Endothelial cell of umbilical vein (primary cell): Measurements from ENCODE around the gene ZNF396. TPM values are rescaled to one million over a fixed set of nuclear protein-coding genes. Genes with fewer than 3 reads are reported as not detected.

Source experiments
- BruUV-seq: library from RNA; stranded (reverse); fragments of 400-500 nt; replicated peaks from 2 replicates; lab custom pipeline; 2021; lab: Mats Ljungman, UMichigan
- CTCF ChIA-PET: fragments of 300-600, 350-600 bp; sonication (Branson Sonifier 250); formaldehyde crosslinking; loops from one replicate; lab custom pipeline; 2021; ENCODE audit warnings: antibody characterized with exemption, inconsistent platforms; lab: Charles Lee
- POLR2A ChIA-PET: fragments of 300-600, 350-600 bp; sonication (Branson Sonifier 250); formaldehyde crosslinking; loops from one replicate; lab custom pipeline; 2021; ENCODE audit warnings: antibody characterized with exemption, inconsistent platforms; lab: Charles Lee
- DNase-seq: peaks from one replicate; pipeline ENCODE4 v3.0.0-alpha.2; 2011; ENCODE audit warnings: low read depth, low spot score
- FAIRE-seq: peaks from 2 replicates; lab custom pipeline; 2011; peaks lifted over from hg19 to GRCh38; lab: Jason Lieb, UNC
- H2AFZ ChIP-seq: 2 replicates; pipeline ENCODE4 v1.6.0; 2012; ENCODE audit warnings: low read depth, low read length, control low read depth, inconsistent platforms
- H3K27ac ChIP-seq: 2 replicates; pipeline ENCODE4 v1.5.1; 2011; ENCODE audit warnings: low read depth, mild to moderate bottlenecking, control low read depth, low read length, moderate library complexity; ENCODE audit not compliant: insufficient read depth
- H3K27me3 ChIP-seq, 2 experiments: 2 replicates each; pipeline versions ENCODE4 v1.6.0 to v1.6.1; 2011; ENCODE audit warnings: low read length in 2 of 2, mixed read lengths in 1 of 2; ENCODE audit not compliant: control insufficient read depth in 2 of 2, insufficient read depth in 2 of 2
- H3K36me3 ChIP-seq, 2 experiments: 2 replicates in 1 of 2; 3 replicates in 1 of 2; pipeline ENCODE4 v1.5.1; 2011; ENCODE audit warnings: low read length in 2 of 2, mild to moderate bottlenecking in 1 of 2, moderate library complexity in 1 of 2; ENCODE audit not compliant: control insufficient read depth in 2 of 2, insufficient read depth in 2 of 2; ENCODE audit errors: extremely low read depth in 1 of 2
- H3K4me1 ChIP-seq: 3 replicates; pipeline ENCODE4 v1.5.1; 2011; ENCODE audit warnings: mild to moderate bottlenecking, low read length; ENCODE audit not compliant: control insufficient read depth, insufficient read depth; ENCODE audit errors: extremely low read depth
- H3K4me2 ChIP-seq: 2 replicates; pipeline ENCODE4 v1.6.1; 2011; ENCODE audit warnings: low read length, control low read depth, mixed read lengths; ENCODE audit not compliant: insufficient read depth
- H3K4me3 ChIP-seq, 3 experiments: fragments of 200-600 bp in 1 of 3; sonication (generic), shearing (Covaris generic) in 1 of 3; replicated peaks in 1 of 3; 2 replicates each; pipeline ENCODE4 v1.5.1; 2011 to 2016; ENCODE audit warnings: control low read depth in 3 of 3, low read length in 3 of 3, mild to moderate bottlenecking in 2 of 3, inconsistent platforms in 1 of 3, low read depth in 1 of 3, moderate library complexity in 1 of 3; ENCODE audit not compliant: insufficient read depth in 1 of 3
- H3K79me2 ChIP-seq: 2 replicates; pipeline ENCODE4 v1.6.0; 2012; ENCODE audit warnings: low read length, inconsistent platforms; ENCODE audit not compliant: control insufficient read depth, insufficient read depth
- H3K9ac ChIP-seq: replicated peaks from 2 replicates; pipeline ENCODE3; 2011; ENCODE audit warnings: low read length, control low read depth; ENCODE audit not compliant: insufficient read depth; ENCODE audit errors: extremely low read depth
- H3K9me1 ChIP-seq: replicated peaks from 3 replicates; pipeline ENCODE4 v1.6.0; 2011; ENCODE audit warnings: mild to moderate bottlenecking, low read length; ENCODE audit not compliant: control insufficient read depth, insufficient read depth; ENCODE audit errors: extremely low read depth
- H3K9me3 ChIP-seq: replicated peaks from 2 replicates; pipeline ENCODE4 v1.5.1; 2012; ENCODE audit warnings: low read length, inconsistent platforms; ENCODE audit not compliant: control insufficient read depth, insufficient read depth
- H4K20me1 ChIP-seq: replicated peaks from 2 replicates; pipeline ENCODE3; 2011; ENCODE audit warnings: mild to moderate bottlenecking, low read length; ENCODE audit not compliant: control insufficient read depth, insufficient read depth; ENCODE audit errors: extremely low read depth
- EZH2 ChIP-seq: IDR thresholded peaks from 2 replicates; pipeline ENCODE4 v1.6.1; 2012; ENCODE audit warnings: borderline replicate concordance, low read depth, mild to moderate bottlenecking, moderate library complexity, low read length, inconsistent platforms; ENCODE audit not compliant: severe bottlenecking
- FOS ChIP-seq: IDR thresholded peaks from 2 replicates; pipeline ENCODE4 v1.6.1; 2011; ENCODE audit warnings: mild to moderate bottlenecking, low read length, moderate library complexity, borderline replicate concordance; ENCODE audit not compliant: insufficient read depth
- GATA2 ChIP-seq: IDR thresholded peaks from 2 replicates; pipeline ENCODE4 v1.7.0; 2011; ENCODE audit warnings: low read depth, mild to moderate bottlenecking, moderate library complexity, mixed read lengths, low read length; ENCODE audit not compliant: insufficient read length, insufficient read depth
- JUN ChIP-seq: IDR thresholded peaks from 2 replicates; pipeline ENCODE4 v1.6.1; 2011; ENCODE audit warnings: borderline replicate concordance, low read depth; ENCODE audit not compliant: insufficient read length, insufficient read depth
- MYC ChIP-seq: IDR thresholded peaks from one replicate; pipeline ENCODE4 v1.6.1; 2011; ENCODE audit warnings: mild to moderate bottlenecking, low read depth, low read length
- POLR2A ChIP-seq: IDR thresholded peaks from 2 replicates; pipeline ENCODE4 v1.6.1; 2012; ENCODE audit warnings: low read depth, mild to moderate bottlenecking, control low read depth, low read length
- POLR2AphosphoS5 ChIP-seq: IDR thresholded peaks from 2 replicates; pipeline ENCODE4 v1.6.1; 2012; ENCODE audit warnings: low read depth, mild to moderate bottlenecking, control low read depth, low read length, moderate library complexity; ENCODE audit not compliant: insufficient read depth
- dilution Hi-C: fragments of 300-500 bp; cut with MboI; formaldehyde crosslinking; loops from one replicate; pipeline ENCODE4 v1.15.0; 2019; ENCODE audit warnings: low sequenced_read_pairs; ENCODE audit not compliant: extremely low pct_ligation_motif_present
- intact Hi-C: fragments of 100-400 bp; cut with micrococcal nuclease; formaldehyde crosslinking; loops from one replicate; pipeline ENCODE4 v1.10.0; 2022
- polyA plus RNA-seq, 4 experiments: library from polyadenylated mRNA; depleted of rRNA in 3 of 4; stranded (reverse) in 3 of 4; unstranded in 1 of 4; fragments of >200 nt; gene quantifications; 2 replicates each; pipeline versions ENCODE4 v1.2.1 to v1.2.3, GENCODE V29; 2011 to 2012; ENCODE audit warnings: missing spikeins in 1 of 4
- total RNA-seq: library from RNA; stranded (reverse); gene quantifications from 2 replicates; pipeline ENCODE4 v1.2.3, GENCODE V29; 2021
- TF ChIP-seq, protein P1 (sequence below): IDR thresholded peaks from 2 replicates; pipeline ENCODE4 v1.6.1; 2011; ENCODE audit not compliant: insufficient read depth, insufficient read length
- TF ChIP-seq, protein P2 (sequence below), 2 donors: IDR thresholded peaks; 1 replicate in 1 of 2; 2 replicates in 1 of 2; pipeline ENCODE4 v1.5.1; 2011; ENCODE audit warnings: low read length in 2 of 2, mild to moderate bottlenecking in 2 of 2, moderate library complexity in 2 of 2, control low read depth in 1 of 2, inconsistent platforms in 1 of 2, low read depth in 1 of 2; ENCODE audit not compliant: insufficient read depth in 1 of 2; ENCODE audit errors: extremely low read depth in 1 of 2

Gene ZNF396
- total and polyA plus RNA-seq, 2 donors (not counting 3 experiments of a cell fraction or from before 2014, with no cell fraction given): 0.28 to 0.44 TPM

DNA sequence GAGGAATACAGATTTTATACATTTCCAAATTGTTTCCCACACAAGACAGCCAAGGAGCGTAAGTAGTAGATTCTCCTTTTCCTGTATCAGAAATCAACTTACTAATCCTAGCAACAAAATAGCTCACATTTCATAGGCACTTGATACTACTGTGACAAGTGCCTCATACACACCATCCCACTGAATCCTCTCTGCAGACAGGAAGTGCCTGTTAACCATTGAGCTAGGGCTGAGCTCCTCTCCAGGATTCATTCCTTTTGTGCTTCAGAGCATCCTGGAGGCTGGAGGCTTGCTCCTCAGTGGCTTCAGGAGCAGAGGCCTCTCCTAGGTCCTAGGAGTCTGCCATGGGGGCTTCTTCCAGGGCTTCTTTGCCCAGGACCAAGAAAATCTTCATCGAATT, 20.8 kb upstream of the ZNF396 start:
- H3K79me2 ChIP-seq: no peaks in the 10 kb centered on the region
- no peak overlapping the region for H3K9ac ChIP-seq
- CTCF ChIA-PET: interaction anchor here (0.7 to 1.5 kb wide), 3 partner anchors 12 to 552 kb away, joined by 4 to 6 read pairs (median 4); no protein-coding TSS in a partner anchor
- DNase-seq (no peak), FAIRE-seq (no peak)
- H3K4me1 ChIP-seq: no peaks in the 10 kb centered on the region
- H2AFZ ChIP-seq: no peak overlapping the region
- no peaks in the 10 kb centered on the region for H3K9me3 ChIP-seq
- H4K20me1 ChIP-seq: no peaks in the 10 kb centered on the region
- no peak overlapping the region for H3K4me3 ChIP-seq
- intact Hi-C loops (no loop called here), dilution Hi-C loops (no loop called here)
- BruUV-seq: no TSS peak
- POLR2A ChIA-PET: no interaction called here
- TF ChIP-seq, protein P1, sequence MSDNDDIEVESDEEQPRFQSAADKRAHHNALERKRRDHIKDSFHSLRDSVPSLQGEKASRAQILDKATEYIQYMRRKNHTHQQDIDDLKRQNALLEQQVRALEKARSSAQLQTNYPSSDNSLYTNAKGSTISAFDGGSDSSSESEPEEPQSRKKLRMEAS: no peak
- no peak for TF ChIP-seq JUN
- TF ChIP-seq FOS: no peak
- H3K4me2 ChIP-seq: no peak overlapping the region
- no peaks in the 10 kb centered on the region for H3K9me1 ChIP-seq
- peaks cover 0 to 2% of the 10 kb centered on the region in 2 experiments for H3K27me3 ChIP-seq
- H3K27ac ChIP-seq: no peak overlapping the region
- no peaks in the 10 kb centered on the region for H3K36me3 ChIP-seq

DNA sequence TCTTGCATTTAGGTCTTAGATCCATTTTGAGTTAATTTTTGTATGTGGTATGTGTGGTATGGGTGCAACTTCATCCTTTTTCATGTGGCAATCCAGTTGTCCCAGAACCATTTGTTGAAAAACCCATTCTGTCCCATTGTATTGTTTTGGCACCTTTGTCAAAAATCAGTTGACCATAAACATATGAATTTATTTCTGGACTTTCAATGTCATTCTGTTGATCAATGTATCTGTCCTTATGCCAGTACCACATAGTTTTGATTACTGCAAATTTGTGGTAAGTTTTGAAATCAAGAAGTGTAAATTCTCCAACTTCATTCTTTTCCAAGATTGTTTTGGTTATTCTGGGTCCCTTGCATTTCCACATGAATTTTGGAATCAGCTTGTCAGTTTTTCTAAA, 16.6 kb upstream of the ZNF396 start:
- intact Hi-C loops: no loop called here
- BruUV-seq: no TSS peak
- Histone ChIP-seq H3K27ac (no peak overlapping the region), H3K27me3 (peaks cover 0 to 2% of the 10 kb centered on the region in 2 experiments), H3K4me2 (no peak overlapping the region), H3K4me1 (no peaks in the 10 kb centered on the region), H3K9me3 (no peaks in the 10 kb centered on the region), H3K9ac (no peak overlapping the region), H4K20me1 (no peaks in the 10 kb centered on the region), H2AFZ (no peak overlapping the region), H3K9me1 (no peaks in the 10 kb centered on the region), H3K36me3 (no peaks in the 10 kb centered on the region), H3K4me3 (no peak overlapping the region), H3K79me2 (no peaks in the 10 kb centered on the region)
- dilution Hi-C loops: no loop called here
- no peak for DNase-seq
- FAIRE-seq: no peak
- TF ChIP-seq, protein P2, sequence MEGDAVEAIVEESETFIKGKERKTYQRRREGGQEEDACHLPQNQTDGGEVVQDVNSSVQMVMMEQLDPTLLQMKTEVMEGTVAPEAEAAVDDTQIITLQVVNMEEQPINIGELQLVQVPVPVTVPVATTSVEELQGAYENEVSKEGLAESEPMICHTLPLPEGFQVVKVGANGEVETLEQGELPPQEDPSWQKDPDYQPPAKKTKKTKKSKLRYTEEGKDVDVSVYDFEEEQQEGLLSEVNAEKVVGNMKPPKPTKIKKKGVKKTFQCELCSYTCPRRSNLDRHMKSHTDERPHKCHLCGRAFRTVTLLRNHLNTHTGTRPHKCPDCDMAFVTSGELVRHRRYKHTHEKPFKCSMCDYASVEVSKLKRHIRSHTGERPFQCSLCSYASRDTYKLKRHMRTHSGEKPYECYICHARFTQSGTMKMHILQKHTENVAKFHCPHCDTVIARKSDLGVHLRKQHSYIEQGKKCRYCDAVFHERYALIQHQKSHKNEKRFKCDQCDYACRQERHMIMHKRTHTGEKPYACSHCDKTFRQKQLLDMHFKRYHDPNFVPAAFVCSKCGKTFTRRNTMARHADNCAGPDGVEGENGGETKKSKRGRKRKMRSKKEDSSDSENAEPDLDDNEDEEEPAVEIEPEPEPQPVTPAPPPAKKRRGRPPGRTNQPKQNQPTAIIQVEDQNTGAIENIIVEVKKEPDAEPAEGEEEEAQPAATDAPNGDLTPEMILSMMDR (IDR thresholded peaks at IDR 0.05; ENCODE audit: extremely low read depth in 1 of 2, insufficient read depth in 1 of 2, low read depth in 1 of 2, low read length in 2 of 2): no peak
- TF ChIP-seq JUN (no peak), GATA2 (no peak), EZH2 (no peak), FOS (no peak), POLR2A (no peak), MYC (no peak), POLR2AphosphoS5 (no peak)
- TF ChIP-seq, protein P1: no peak
- POLR2A ChIA-PET: no interaction called here
- CTCF ChIA-PET: interaction anchor here (0.9 to 1.2 kb wide), 2 partner anchors 14 to 38 kb away, joined by 3 read pairs; no protein-coding TSS in a partner anchor
